Hepatocyte (in vitro differentiated cells): ENCODE data around the gene SH3BGR. TPM values are rescaled to one million over a fixed set of nuclear protein-coding genes. Genes with fewer than 3 reads are reported as not detected.

Experiments used
- DNase-seq: peaks from one replicate; pipeline ENCODE4 v3.0.0-alpha.2; 2016; ENCODE audit warnings: low spot score
- H2AFZ ChIP-seq: fragments of 200-600 bp; sonication (generic); 2 replicates; pipeline ENCODE4 v1.6.0; 2016; ENCODE audit warnings: antibody characterized with exemption, mild to moderate bottlenecking
- H3K27ac ChIP-seq: fragments of 200-600 bp; sonication (generic); 2 replicates; pipeline ENCODE4 v1.5.1; 2016; ENCODE audit warnings: mild to moderate bottlenecking
- H3K27me3 ChIP-seq: fragments of 200-600 bp; sonication (generic); 2 replicates; pipeline ENCODE4 v1.6.1; 2016
- H3K36me3 ChIP-seq: fragments of 200-600 bp; sonication (generic); replicated peaks from 2 replicates; pipeline ENCODE4 v1.5.1; 2016; ENCODE audit warnings: low read depth; ENCODE audit not compliant: insufficient read depth
- H3K4me1 ChIP-seq: fragments of 200-600 bp; sonication (generic); 2 replicates; pipeline ENCODE4 v1.5.1; 2016; ENCODE audit warnings: mild to moderate bottlenecking, moderate library complexity; ENCODE audit not compliant: insufficient read depth
- H3K4me2 ChIP-seq: fragments of 200-600 bp; sonication (generic); 2 replicates; pipeline ENCODE4 v1.6.0; 2016
- H3K4me3 ChIP-seq: fragments of 200-600 bp; sonication (generic); 2 replicates; pipeline ENCODE4 v1.5.1; 2016; ENCODE audit warnings: mild to moderate bottlenecking
- H3K79me2 ChIP-seq: fragments of 200-600 bp; sonication (generic); 2 replicates; pipeline ENCODE4 v1.6.0; 2017; ENCODE audit warnings: mild to moderate bottlenecking
- H3K9me2 ChIP-seq: fragments of 200-600 bp; sonication (generic); replicated peaks from 2 replicates; pipeline ENCODE4 v1.6.0; 2017; ENCODE audit warnings: mild to moderate bottlenecking; ENCODE audit not compliant: insufficient read depth
- H3K9me3 ChIP-seq: fragments of 200-600 bp; sonication (generic); 2 replicates; pipeline ENCODE4 v1.5.1; 2016; ENCODE audit warnings: low read depth, mild to moderate bottlenecking
- H4K20me1 ChIP-seq: fragments of 200-600 bp; sonication (generic); 2 replicates; pipeline ENCODE4 v1.6.0; 2016; ENCODE audit warnings: mild to moderate bottlenecking; ENCODE audit not compliant: insufficient read depth, poor library complexity, severe bottlenecking
- EZH2 ChIP-seq: fragments of 200-600 bp; sonication (generic); IDR thresholded peaks from 2 replicates; pipeline ENCODE4 v1.6.1; 2016; ENCODE audit warnings: antibody characterized with exemption, mild to moderate bottlenecking, borderline replicate concordance
- EZH2phosphoT487 ChIP-seq: fragments of 200-600 bp; sonication (generic); IDR thresholded peaks from one replicate; pipeline ENCODE4 v1.6.1; 2018; ENCODE audit warnings: antibody characterized with exemption, mild to moderate bottlenecking, low read depth, moderate library complexity; ENCODE audit not compliant: unreplicated experiment, severe bottlenecking
- WGBS: methylation state at CpG from one replicate; pipeline ENCODE4 v1.1.6; 2016; ENCODE audit warnings: low lambda C conversion rate; ENCODE audit errors: missing lambda C conversion rate; 5-methylcytosine and 5-hydroxymethylcytosine counted together
- polyA plus RNA-seq: library from polyadenylated mRNA; unstranded; fragments of >200 nt; fragmentation: Nextera tagmentation; extraction: Ambion mirVana; gene quantifications from 2 replicates; pipeline ENCODE4 v1.2.1, GENCODE V29; 2016
- total RNA-seq: library from RNA; depleted of rRNA; stranded (reverse); fragments of >200 nt; gene quantifications from 2 replicates; pipeline ENCODE4 v1.2.3, GENCODE V29; 2014
- TF ChIP-seq, protein P1 (sequence below): fragments of 200-600 bp; sonication (generic); IDR thresholded peaks from 2 replicates; pipeline ENCODE4 v1.5.1; 2016; ENCODE audit warnings: antibody characterized with exemption, mild to moderate bottlenecking; ENCODE audit not compliant: poor library complexity

The SH3BGR gene
- total and polyA plus RNA-seq, 2 experiments from 2014 or later = 1.8 to 2.5 TPM

GRCh38 chr21:39546522-39546921 is 94.8 kb downstream of the SH3BGR start:
- TF ChIP-seq, protein P1, sequence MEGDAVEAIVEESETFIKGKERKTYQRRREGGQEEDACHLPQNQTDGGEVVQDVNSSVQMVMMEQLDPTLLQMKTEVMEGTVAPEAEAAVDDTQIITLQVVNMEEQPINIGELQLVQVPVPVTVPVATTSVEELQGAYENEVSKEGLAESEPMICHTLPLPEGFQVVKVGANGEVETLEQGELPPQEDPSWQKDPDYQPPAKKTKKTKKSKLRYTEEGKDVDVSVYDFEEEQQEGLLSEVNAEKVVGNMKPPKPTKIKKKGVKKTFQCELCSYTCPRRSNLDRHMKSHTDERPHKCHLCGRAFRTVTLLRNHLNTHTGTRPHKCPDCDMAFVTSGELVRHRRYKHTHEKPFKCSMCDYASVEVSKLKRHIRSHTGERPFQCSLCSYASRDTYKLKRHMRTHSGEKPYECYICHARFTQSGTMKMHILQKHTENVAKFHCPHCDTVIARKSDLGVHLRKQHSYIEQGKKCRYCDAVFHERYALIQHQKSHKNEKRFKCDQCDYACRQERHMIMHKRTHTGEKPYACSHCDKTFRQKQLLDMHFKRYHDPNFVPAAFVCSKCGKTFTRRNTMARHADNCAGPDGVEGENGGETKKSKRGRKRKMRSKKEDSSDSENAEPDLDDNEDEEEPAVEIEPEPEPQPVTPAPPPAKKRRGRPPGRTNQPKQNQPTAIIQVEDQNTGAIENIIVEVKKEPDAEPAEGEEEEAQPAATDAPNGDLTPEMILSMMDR = no peak
- TF ChIP-seq EZH2 (no peak), EZH2phosphoT487 (no peak)
- Histone ChIP-seq H2AFZ (no peak overlapping the region), H3K9me2 (no peaks in the 10 kb centered on the region), H4K20me1 (no peaks in the 10 kb centered on the region), H3K4me3 (no peak overlapping the region), H3K4me1 (no peaks in the 10 kb centered on the region), H3K27ac (no peak overlapping the region), H3K36me3 (no peaks in the 10 kb centered on the region), H3K79me2 (no peaks in the 10 kb centered on the region), H3K27me3 (no peaks in the 10 kb centered on the region), H3K4me2 (no peak overlapping the region), H3K9me3 (no peaks in the 10 kb centered on the region)
- no peak for DNase-seq
- 100% methylated on average over 1 of the region's 1 CpG for WGBS

- 91% methylated on average over 1 of the region's 1 CpG for WGBS
- TF ChIP-seq, protein P1 = no peak
- no peak for TF ChIP-seq EZH2phosphoT487
- no peaks in the 10 kb centered on the region for H3K4me1 ChIP-seq
- no peak overlapping the region for H3K27ac ChIP-seq
- no peaks in the 10 kb centered on the region for H3K79me2 ChIP-seq
- H3K36me3 ChIP-seq = no peaks in the 10 kb centered on the region
- no peaks in the 10 kb centered on the region for H3K27me3 ChIP-seq
- no peaks in the 10 kb centered on the region for H3K9me3 ChIP-seq
- no peak overlapping the region for H3K4me3 ChIP-seq
- DNase-seq = no peak
- H3K9me2 ChIP-seq = no peaks in the 10 kb centered on the region
- no peak overlapping the region for H3K4me2 ChIP-seq
- H2AFZ ChIP-seq = no peak overlapping the region
- no peaks in the 10 kb centered on the region for H4K20me1 ChIP-seq
Measured at GRCh38 chr21:39552856-39553255, 101.1 kb downstream of the SH3BGR start.

DNA sequence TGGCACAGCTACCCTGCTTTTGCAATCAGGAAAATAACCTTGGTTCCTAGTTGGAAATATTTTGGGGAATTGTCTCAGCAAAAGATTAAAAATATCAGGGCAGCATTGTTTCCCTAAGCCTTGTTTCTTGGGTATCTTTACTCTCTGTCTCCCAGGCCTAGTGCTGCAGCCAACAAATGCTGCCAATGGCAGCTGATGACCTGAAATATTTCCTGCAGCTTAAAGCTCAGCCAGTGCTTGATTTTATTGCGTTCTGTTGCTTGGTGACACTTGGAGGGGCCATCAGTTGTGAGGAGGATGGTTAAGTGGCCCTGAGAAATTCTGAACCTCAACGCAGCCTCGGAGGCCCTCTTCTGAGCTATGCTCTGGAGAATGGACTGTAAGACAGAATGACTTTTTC is 101.6 kb downstream of the SH3BGR start:
- WGBS = 42% methylated on average over 3 of the region's 3 CpGs
- Histone ChIP-seq H3K79me2 (no peaks in the 10 kb centered on the region), H4K20me1 (no peaks in the 10 kb centered on the region), H2AFZ (no peak overlapping the region), H3K9me3 (no peaks in the 10 kb centered on the region), H3K36me3 (no peaks in the 10 kb centered on the region), H3K4me3 (no peak overlapping the region), H3K4me2 (no peak overlapping the region), H3K9me2 (no peaks in the 10 kb centered on the region), H3K4me1 (no peaks in the 10 kb centered on the region), H3K27me3 (no peaks in the 10 kb centered on the region), H3K27ac (no peak overlapping the region)
- no peak for DNase-seq
- TF ChIP-seq EZH2 = no peak
- TF ChIP-seq EZH2phosphoT487 = no peak
- TF ChIP-seq, protein P1 = no peak
